Brain microvascular endothelial cell (primary cell): ENCODE measurements around the gene PCMT1.
"Not testable (repeated sequence)": the region's sequence is repeated elsewhere in the genome, so short reads cannot be mapped to it uniquely, and the experiment has no call there.

Experiments used
- DNase-seq: peaks from one replicate; pipeline ENCODE4 v3.0.0-alpha.2; 2020
- H3K27ac ChIP-seq: fragments of 250-450 bp; sonication (Bioruptor Pico); 2 replicates; pipeline ENCODE4 v1.5.1; 2020; ENCODE audit warnings: mild to moderate bottlenecking, moderate library complexity
- H3K27me3 ChIP-seq: fragments of 250-450 bp; sonication (Bioruptor Pico); replicated peaks from 2 replicates; pipeline ENCODE4 v1.5.1; 2020; ENCODE audit warnings: mild to moderate bottlenecking
- H3K36me3 ChIP-seq: fragments of 250-450 bp; sonication (Bioruptor Pico); replicated peaks from 2 replicates; pipeline ENCODE4 v1.5.1; 2020; ENCODE audit warnings: mild to moderate bottlenecking
- H3K4me3 ChIP-seq: 2 replicates; pipeline ENCODE4 v1.5.1; 2011; ENCODE audit warnings: low read depth, mild to moderate bottlenecking, control low read depth, low read length, moderate library complexity
- CTCF ChIP-seq: IDR thresholded peaks from 2 replicates; pipeline ENCODE4 v1.5.1; 2011; ENCODE audit warnings: low read depth, mild to moderate bottlenecking, moderate library complexity, low read length, control low read depth, inconsistent platforms; ENCODE audit errors: missing control alignments
- in situ Hi-C: cut with HindIII; loops from 2 replicates; pipeline ENCODE4 v1.10.0; 2017; ENCODE audit warnings: low sequenced_read_pairs, low pct_ligation_motif_present

Gene PCMT1

GRCh38 chr6:149734915-149735314, 14.6 kb upstream of the PCMT1 start:
- DNase-seq = no peak
- in situ Hi-C loops = no loop called here
- Histone ChIP-seq H3K27ac (no peak overlapping the region), H3K4me3 (no peak overlapping the region), H3K27me3 (no peaks in the 10 kb centered on the region), H3K36me3 (peaks cover 22% of the 10 kb centered on the region)
- no peak for TF ChIP-seq CTCF

GRCh38 chr6:149745252-149745651, 4.3 kb upstream of the PCMT1 start:
- peak overlapping the region; percentile 79 for H3K4me3 ChIP-seq
- in situ Hi-C loops, H3K27ac ChIP-seq, DNase-seq, H3K27me3 ChIP-seq: not testable (repeated sequence)
- peaks cover 18% of the 10 kb centered on the region for H3K36me3 ChIP-seq

DNA sequence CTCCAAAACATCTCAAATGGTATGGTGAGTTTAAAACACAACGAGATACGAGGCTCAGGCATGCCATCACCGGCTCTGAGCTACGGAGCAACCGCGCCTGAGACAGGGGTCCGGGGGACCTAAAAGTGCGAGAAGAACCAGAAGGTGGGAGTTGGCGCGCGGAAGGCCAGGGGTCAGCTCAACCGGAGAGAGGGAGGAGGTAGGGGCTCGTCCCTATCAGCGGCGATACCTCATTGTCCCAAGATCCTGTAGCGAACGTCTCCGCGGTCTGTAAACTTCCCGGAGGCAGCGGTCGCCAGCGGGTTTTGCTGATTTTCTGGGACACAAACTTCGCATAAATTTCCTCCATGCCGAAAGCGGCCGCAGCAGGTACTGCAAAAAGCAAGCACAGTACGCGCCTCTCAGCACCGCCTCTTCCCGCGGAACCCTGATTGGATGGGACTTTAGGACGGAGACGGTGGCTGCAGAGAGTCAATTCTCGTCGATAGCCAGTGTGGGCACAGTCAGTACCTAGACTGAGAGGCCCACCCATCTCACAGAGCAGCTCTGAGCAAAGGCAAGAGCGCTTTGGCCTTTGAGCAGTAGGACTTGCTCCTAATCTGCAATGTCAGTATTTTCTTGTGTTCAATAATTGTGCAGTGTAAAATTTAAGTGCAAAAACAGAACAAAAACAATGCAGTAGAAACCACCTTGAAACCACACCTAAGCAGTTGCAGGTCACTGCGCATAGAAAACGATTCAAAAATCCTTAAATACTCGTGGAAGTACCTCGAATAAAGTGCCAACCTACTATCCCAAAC, 3.2 kb upstream of the PCMT1 start, which contains the start of gene NUP43:
Gene NUP43 (minus strand): TSS at position 383 of the 800 bp plus-strand sequence. CDS start 34 bp downstream, at position 349.
- in situ Hi-C loops = no loop called here

GRCh38 chr6:149749082-149749593, 403 bp upstream of the PCMT1 start:
- in situ Hi-C loops, H3K27me3 ChIP-seq, DNase-seq, H3K36me3 ChIP-seq: not testable (repeated sequence)
- H3K4me3 ChIP-seq = peak overlapping the region; percentile 99
- peak overlapping the region; percentile 61 for H3K27ac ChIP-seq

More for the DNA sequence above, 3.2 kb upstream of the PCMT1 start, which contains the start of gene NUP43:
- no peaks in the 10 kb centered on the region for H3K27me3 ChIP-seq
- H3K4me3 ChIP-seq = peak within 1 kb of the TSS; percentile 79
- DNase-seq = peak; percentile 98
- H3K27ac ChIP-seq = peak within 1 kb of the TSS; percentile 4
- peaks cover 8% of the 10 kb centered on the region for H3K36me3 ChIP-seq
- peak; percentile 69 for TF ChIP-seq CTCF

GRCh38 chr6:149750136-149750609, 632 bp downstream of the PCMT1 start:
- DNase-seq = peak; percentile 34
- Histone ChIP-seq H3K36me3 (no peaks in the 10 kb centered on the region), H3K4me3 (peak overlapping the region; percentile 99), H3K27me3 (no peaks in the 10 kb centered on the region), H3K27ac (peak overlapping the region; percentile 61)
- in situ Hi-C loops = no loop called here
- TF ChIP-seq CTCF = no peak

GRCh38 chr6:149751239-149751638, 1.7 kb downstream of the PCMT1 start:
- H3K27me3 ChIP-seq = no peaks in the 10 kb centered on the region
- in situ Hi-C loops = no loop called here
- no peak overlapping the region for H3K4me3 ChIP-seq
- no peak overlapping the region for H3K27ac ChIP-seq
- TF ChIP-seq CTCF = no peak
- DNase-seq = no peak
- no peaks in the 10 kb centered on the region for H3K36me3 ChIP-seq

DNA sequence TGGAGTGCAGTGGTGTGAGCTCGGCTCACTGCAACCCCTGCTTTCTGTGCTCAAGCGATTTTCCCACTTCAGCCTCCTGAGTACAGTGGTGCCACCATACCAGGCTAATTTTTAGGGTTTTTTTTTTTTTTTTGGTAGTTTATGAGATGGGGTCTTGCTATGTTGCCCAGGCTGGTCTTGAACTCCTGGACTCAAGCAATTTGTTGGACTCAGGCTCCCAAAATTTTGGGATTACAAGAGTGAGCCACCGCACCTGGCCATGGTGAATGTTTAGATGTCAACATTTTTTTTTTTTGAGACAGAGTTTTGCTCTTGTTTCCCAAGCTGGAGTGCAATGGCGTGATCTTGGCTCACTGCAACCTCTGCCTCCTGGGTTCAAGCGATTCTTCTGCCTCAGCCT, 2.4 kb downstream of the PCMT1 start:
- in situ Hi-C loops, DNase-seq, H3K4me3 ChIP-seq: not testable (repeated sequence)

More for the DNA sequence above, 2.4 kb downstream of the PCMT1 start:
- not testable (repeated sequence) for H3K36me3 ChIP-seq, H3K27me3 ChIP-seq, H3K27ac ChIP-seq
